Daoy (cell line): Measurements from ENCODE around the gene ARHGEF4. TPM values are rescaled to one million over a fixed set of nuclear protein-coding genes. Genes with fewer than 3 reads are reported as not detected.
A peak's percentile ranks its signal among the peaks of the same experiment; 100 is the strongest.

ENCODE experiments used
- DNase-seq: peaks from one replicate; pipeline ENCODE4 v3.0.0-alpha.2; 2015; ENCODE audit warnings: low read depth
- total RNA-seq: library from RNA; depleted of rRNA; stranded (reverse); fragments of >200 nt; shearing (Covaris generic); gene quantifications from 2 replicates; pipeline ENCODE4 v1.2.3, GENCODE V29; 2014

ARHGEF4 gene
- total RNA-seq, 1 experiment from 2014 or later, result 1.5 TPM

GRCh38 chr2:131014141-131014540 is 177.4 kb downstream of the ARHGEF4 start:
- DNase-seq, result no peak

- DNase-seq, result no peak
Measured at GRCh38 chr2:131015764-131016163, 179.1 kb downstream of the ARHGEF4 start.

GRCh38 chr2:131016826-131017741 is 180.4 kb downstream of the ARHGEF4 start:
- DNase-seq, result peak; percentile 51

- DNase-seq, result no peak
Measured at GRCh38 chr2:131022731-131023130, 186.0 kb downstream of the ARHGEF4 start.

GRCh38 chr2:131023758-131024157 is 187.0 kb downstream of the ARHGEF4 start:
- DNase-seq, result no peak

GRCh38 chr2:131026919-131027318 is 190.2 kb downstream of the ARHGEF4 start:
- no peak for DNase-seq

- DNase-seq, result no peak
Measured at GRCh38 chr2:131027566-131028528, 191.1 kb downstream of the ARHGEF4 start.

- no peak for DNase-seq
Measured at GRCh38 chr2:131029812-131030211, 193.1 kb downstream of the ARHGEF4 start.

- no peak for DNase-seq
Measured at GRCh38 chr2:131030478-131030971, 193.8 kb downstream of the ARHGEF4 start.

GRCh38 chr2:131031431-131031841 is 194.7 kb downstream of the ARHGEF4 start:
- no peak for DNase-seq

GRCh38 chr2:131031875-131032274 is 195.2 kb downstream of the ARHGEF4 start:
- DNase-seq, result no peak

- DNase-seq, result no peak
Measured at GRCh38 chr2:131032393-131032836, 195.7 kb downstream of the ARHGEF4 start.

GRCh38 chr2:131033786-131034121 is 197.0 kb downstream of the ARHGEF4 start:
- no peak for DNase-seq

GRCh38 chr2:131034122-131035051 is 197.7 kb downstream of the ARHGEF4 start:
- no peak for DNase-seq

- no peak for DNase-seq
Measured at GRCh38 chr2:131035112-131035825, 198.6 kb downstream of the ARHGEF4 start.

- no peak for DNase-seq
Measured at GRCh38 chr2:131035826-131036231, 199.1 kb downstream of the ARHGEF4 start.

GRCh38 chr2:131036269-131036668 is 199.6 kb downstream of the ARHGEF4 start:
- no peak for DNase-seq

- DNase-seq, result no peak
Measured at GRCh38 chr2:131036696-131037397, 200.1 kb downstream of the ARHGEF4 start.

GRCh38 chr2:131037398-131038257 is 200.9 kb downstream of the ARHGEF4 start:
- DNase-seq, result no peak
